ENCODE measurements around the gene MRPS6.

DNA sequence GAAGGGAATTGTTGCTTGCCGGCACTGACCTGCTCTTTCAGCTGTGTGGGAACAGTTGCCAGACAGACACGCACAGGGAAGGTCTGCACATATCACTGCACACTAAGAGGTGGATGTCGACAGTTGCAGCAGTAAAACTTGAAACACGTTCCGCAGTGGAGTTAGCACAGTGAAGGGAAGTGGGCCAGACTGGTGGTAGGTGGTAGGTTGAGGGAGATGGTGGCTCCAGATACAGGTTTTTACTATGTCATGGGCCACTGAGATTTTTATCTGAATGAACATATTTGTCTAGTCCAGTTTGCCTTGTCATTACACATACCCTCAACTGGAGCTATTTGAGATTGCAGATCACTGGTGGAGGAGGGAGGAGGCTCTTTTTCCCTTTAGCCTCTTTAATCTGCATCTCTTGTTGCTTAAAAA is 13.5 kb downstream of the MRPS6 start:
- TF ChIP-seq, protein P1, sequence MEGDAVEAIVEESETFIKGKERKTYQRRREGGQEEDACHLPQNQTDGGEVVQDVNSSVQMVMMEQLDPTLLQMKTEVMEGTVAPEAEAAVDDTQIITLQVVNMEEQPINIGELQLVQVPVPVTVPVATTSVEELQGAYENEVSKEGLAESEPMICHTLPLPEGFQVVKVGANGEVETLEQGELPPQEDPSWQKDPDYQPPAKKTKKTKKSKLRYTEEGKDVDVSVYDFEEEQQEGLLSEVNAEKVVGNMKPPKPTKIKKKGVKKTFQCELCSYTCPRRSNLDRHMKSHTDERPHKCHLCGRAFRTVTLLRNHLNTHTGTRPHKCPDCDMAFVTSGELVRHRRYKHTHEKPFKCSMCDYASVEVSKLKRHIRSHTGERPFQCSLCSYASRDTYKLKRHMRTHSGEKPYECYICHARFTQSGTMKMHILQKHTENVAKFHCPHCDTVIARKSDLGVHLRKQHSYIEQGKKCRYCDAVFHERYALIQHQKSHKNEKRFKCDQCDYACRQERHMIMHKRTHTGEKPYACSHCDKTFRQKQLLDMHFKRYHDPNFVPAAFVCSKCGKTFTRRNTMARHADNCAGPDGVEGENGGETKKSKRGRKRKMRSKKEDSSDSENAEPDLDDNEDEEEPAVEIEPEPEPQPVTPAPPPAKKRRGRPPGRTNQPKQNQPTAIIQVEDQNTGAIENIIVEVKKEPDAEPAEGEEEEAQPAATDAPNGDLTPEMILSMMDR (IDR thresholded peaks at IDR 0.05), result no peak
- TF ChIP-seq POLR2A (IDR thresholded peaks at IDR 0.05), result no peak

Data from Peyer's patch (tissue), 4 donors.